SU-DHL-6 (cell line): ENCODE measurements around the gene UTP15.

Experiments
- CTCF ChIP-seq: fragments of 200-600 bp; sonication (generic); IDR thresholded peaks from one replicate; pipeline ENCODE4 v1.5.1; 2017; ENCODE audit warnings: antibody characterized with exemption, mild to moderate bottlenecking, low read length, moderate library complexity; ENCODE audit not compliant: insufficient read depth, poor library complexity, severe bottlenecking
- EZH2phosphoT487 ChIP-seq: fragments of 200-600 bp; sonication (generic), shearing (Covaris generic); conservative IDR thresholded peaks from 2 replicates; pipeline ENCODE4 v1.6.1; 2018; ENCODE audit warnings: mild to moderate bottlenecking, antibody characterized with exemption, low read length, moderate library complexity, mixed read lengths

- TF ChIP-seq CTCF = no peak
- TF ChIP-seq EZH2phosphoT487 = no peak
Observed at GRCh38 chr5:73607228-73607627, 41.7 kb downstream of the UTP15 start.
